ENCODE measurements around the gene SCAMP2. TPM values are rescaled to one million over a fixed set of nuclear protein-coding genes. Genes with fewer than 3 reads are reported as not detected.

Gene SCAMP2
- total RNA-seq, 1 experiment from 2014 or later: 30.1 TPM

GRCh38 chr15:74831813-74832495, 41.2 kb downstream of the SCAMP2 start:
- ChIA-PET POLR2A (ENCODE audit: unreplicated experiment) (no interaction called here), CTCF (no interaction called here)
- ATAC-seq (no peak), DNase-seq (no peak)
- Histone ChIP-seq H3K79me2 (ENCODE audit: low read length) (no peaks in the 10 kb centered on the region), H3K4me1 (ENCODE audit: insufficient read depth, low read length) (peaks cover 20% of the 10 kb centered on the region), H3K9ac (ENCODE audit: low read length) (no peak overlapping the region), H3K9me2 (replicated peaks; ENCODE audit: low read length) (no peaks in the 10 kb centered on the region), H4K20me1 (ENCODE audit: low read length) (no peaks in the 10 kb centered on the region), H3K9me3 (ENCODE audit: low read length) (no peaks in the 10 kb centered on the region), H2AFZ (ENCODE audit: low read length) (no peak overlapping the region), H3F3A (ENCODE audit: low read length, unreplicated experiment) (no peaks in the 10 kb centered on the region), H3K27me3 (ENCODE audit: low read length) (no peaks in the 10 kb centered on the region), H3K36me3 (ENCODE audit: low read depth, low read length) (no peaks in the 10 kb centered on the region), H3K4me3 (ENCODE audit: low read length) (no peak overlapping the region), H3K4me2 (ENCODE audit: low read length) (no peak overlapping the region), H3K27ac (ENCODE audit: low read length) (no peak overlapping the region)
- BruUV-seq (replicated peaks): no TSS peak
- intact Hi-C loops (cut with micrococcal nuclease): no loop called here
- no peak for TF ChIP-seq EZH2 (IDR thresholded peaks at IDR 0.05; ENCODE audit: low read length, unreplicated experiment)
- no peak for TF ChIP-seq EZH2phosphoT487 (IDR thresholded peaks at IDR 0.05; ENCODE audit: borderline replicate concordance, low read length)
- TF ChIP-seq CTCF (conservative IDR thresholded peaks at IDR 0.05; ENCODE audit: low read depth, low read length): no peak

GRCh38 chr15:74830868-74831267, 42.3 kb downstream of the SCAMP2 start:
- H3K9me3 ChIP-seq (ENCODE audit: low read length): no peaks in the 10 kb centered on the region
- H3K27me3 ChIP-seq (ENCODE audit: low read length): no peaks in the 10 kb centered on the region
- no peaks in the 10 kb centered on the region for H3K79me2 ChIP-seq (ENCODE audit: low read length)
- intact Hi-C loops (cut with micrococcal nuclease): no loop called here
- no peaks in the 10 kb centered on the region for H3F3A ChIP-seq (ENCODE audit: low read length, unreplicated experiment)
- POLR2A ChIA-PET (ENCODE audit: unreplicated experiment): no interaction called here
- DNase-seq: no peak
- H4K20me1 ChIP-seq (ENCODE audit: low read length): no peaks in the 10 kb centered on the region
- no peak overlapping the region for H3K4me3 ChIP-seq (ENCODE audit: low read length)
- no peaks in the 10 kb centered on the region for H3K9me2 ChIP-seq (replicated peaks; ENCODE audit: low read length)
- H3K4me1 ChIP-seq (ENCODE audit: insufficient read depth, low read length): peaks cover 20% of the 10 kb centered on the region
- no peak overlapping the region for H3K9ac ChIP-seq (ENCODE audit: low read length)
- no TSS peak for BruUV-seq (replicated peaks)
- no peaks in the 10 kb centered on the region for H3K36me3 ChIP-seq (ENCODE audit: low read depth, low read length)
- H3K4me2 ChIP-seq (ENCODE audit: low read length): no peak overlapping the region
- no peak overlapping the region for H2AFZ ChIP-seq (ENCODE audit: low read length)
- no peak for TF ChIP-seq EZH2 (IDR thresholded peaks at IDR 0.05; ENCODE audit: low read length, unreplicated experiment)
- TF ChIP-seq EZH2phosphoT487 (IDR thresholded peaks at IDR 0.05; ENCODE audit: borderline replicate concordance, low read length): no peak
- TF ChIP-seq CTCF (conservative IDR thresholded peaks at IDR 0.05; ENCODE audit: low read depth, low read length): no peak
- no peak overlapping the region for H3K27ac ChIP-seq (ENCODE audit: low read length)
- CTCF ChIA-PET: no interaction called here
- no peak for ATAC-seq

- H2AFZ ChIP-seq (ENCODE audit: low read length): no peak overlapping the region
- CTCF ChIA-PET: no interaction called here
Observed at GRCh38 chr15:74829991-74830390, 43.2 kb downstream of the SCAMP2 start.

More at GRCh38 chr15:74829991-74830390, 43.2 kb downstream of the SCAMP2 start:
- Histone ChIP-seq H3K4me1 (ENCODE audit: insufficient read depth, low read length) (peaks cover 20% of the 10 kb centered on the region), H3F3A (ENCODE audit: low read length, unreplicated experiment) (no peaks in the 10 kb centered on the region), H3K27me3 (ENCODE audit: low read length) (no peaks in the 10 kb centered on the region), H3K79me2 (ENCODE audit: low read length) (no peaks in the 10 kb centered on the region), H3K4me3 (ENCODE audit: low read length) (no peak overlapping the region), H3K9me3 (ENCODE audit: low read length) (no peaks in the 10 kb centered on the region), H3K9me2 (replicated peaks; ENCODE audit: low read length) (no peaks in the 10 kb centered on the region), H3K4me2 (ENCODE audit: low read length) (no peak overlapping the region), H3K36me3 (ENCODE audit: low read depth, low read length) (no peaks in the 10 kb centered on the region), H4K20me1 (ENCODE audit: low read length) (no peaks in the 10 kb centered on the region), H3K27ac (ENCODE audit: low read length) (no peak overlapping the region), H3K9ac (ENCODE audit: low read length) (no peak overlapping the region)
- no TSS peak for BruUV-seq (replicated peaks)
- no peak for ATAC-seq
- intact Hi-C loops (cut with micrococcal nuclease): no loop called here
- DNase-seq: no peak
- TF ChIP-seq EZH2phosphoT487 (IDR thresholded peaks at IDR 0.05; ENCODE audit: borderline replicate concordance, low read length): no peak
- no peak for TF ChIP-seq EZH2 (IDR thresholded peaks at IDR 0.05; ENCODE audit: low read length, unreplicated experiment)
- TF ChIP-seq CTCF (conservative IDR thresholded peaks at IDR 0.05; ENCODE audit: low read depth, low read length): no peak
- POLR2A ChIA-PET (ENCODE audit: unreplicated experiment): interaction anchor here (0.6 kb wide), 1 partner anchor 11 kb away, joined by 5 read pairs; no protein-coding TSS in a partner anchor
